HL-60/S4 (cell line): Measurements from ENCODE around the gene POMGNT1.

ENCODE experiments used
- in situ Hi-C: fragments of 300-500 bp; cut with MboI; formaldehyde crosslinking; loops from 2 replicates; pipeline ENCODE4 v1.14.3; 2022; ENCODE audit warnings: low sequenced_read_pairs

Gene POMGNT1

GRCh38 chr1:46211051-46211450 is 12.8 kb upstream of the POMGNT1 start:
- in situ Hi-C loops, result no loop called here

- in situ Hi-C loops, result no loop called here
Measured at GRCh38 chr1:46210561-46210960, 12.3 kb upstream of the POMGNT1 start.

- in situ Hi-C loops, result no loop called here
Measured at GRCh38 chr1:46206399-46206798, 8.2 kb upstream of the POMGNT1 start.

- in situ Hi-C loops, result no loop called here
Measured at GRCh38 chr1:46205791-46206190, 7.6 kb upstream of the POMGNT1 start.

- in situ Hi-C loops, result no loop called here
Measured at GRCh38 chr1:46205141-46205540, 6.9 kb upstream of the POMGNT1 start.

GRCh38 chr1:46204406-46204742 is 6.1 kb upstream of the POMGNT1 start:
- in situ Hi-C loops, result no loop called here

GRCh38 chr1:46203738-46204405 is 5.6 kb upstream of the POMGNT1 start:
- in situ Hi-C loops, result no loop called here

- in situ Hi-C loops, result no loop called here
Measured at GRCh38 chr1:46199233-46199749, 1.1 kb upstream of the POMGNT1 start.

GRCh38 chr1:46197560-46197963 is 672 bp downstream of the POMGNT1 start:
- in situ Hi-C loops, result no loop called here

- in situ Hi-C loops, result no loop called here
Measured at GRCh38 chr1:46196609-46197008, 1.6 kb downstream of the POMGNT1 start.

GRCh38 chr1:46194641-46195193 is 3.5 kb downstream of the POMGNT1 start:
- in situ Hi-C loops, result no loop called here

GRCh38 chr1:46193984-46194570 is 4.2 kb downstream of the POMGNT1 start:
- in situ Hi-C loops, result no loop called here

- in situ Hi-C loops, result no loop called here
Measured at GRCh38 chr1:46193285-46193684, 4.9 kb downstream of the POMGNT1 start.

GRCh38 chr1:46192171-46192570 is 6.1 kb downstream of the POMGNT1 start:
- in situ Hi-C loops, result no loop called here

- in situ Hi-C loops, result no loop called here
Measured at GRCh38 chr1:46191033-46191701, 7.1 kb downstream of the POMGNT1 start.

GRCh38 chr1:46190539-46190938 is 7.7 kb downstream of the POMGNT1 start:
- in situ Hi-C loops, result no loop called here

- in situ Hi-C loops, result no loop called here
Measured at GRCh38 chr1:46188295-46189030, 9.8 kb downstream of the POMGNT1 start.

- in situ Hi-C loops, result no loop called here
Measured at GRCh38 chr1:46187106-46187869, 10.9 kb downstream of the POMGNT1 start.

GRCh38 chr1:46186076-46186475 is 12.2 kb downstream of the POMGNT1 start:
- in situ Hi-C loops, result no loop called here

GRCh38 chr1:46184920-46185658 is 13.1 kb downstream of the POMGNT1 start:
- in situ Hi-C loops, result no loop called here
